ENCODE measurements around the gene PREX1.
"Not testable (repeated sequence)": the region's sequence is repeated elsewhere in the genome, so short reads cannot be mapped to it uniquely, and the experiment has no call there.

PREX1 gene

DNA sequence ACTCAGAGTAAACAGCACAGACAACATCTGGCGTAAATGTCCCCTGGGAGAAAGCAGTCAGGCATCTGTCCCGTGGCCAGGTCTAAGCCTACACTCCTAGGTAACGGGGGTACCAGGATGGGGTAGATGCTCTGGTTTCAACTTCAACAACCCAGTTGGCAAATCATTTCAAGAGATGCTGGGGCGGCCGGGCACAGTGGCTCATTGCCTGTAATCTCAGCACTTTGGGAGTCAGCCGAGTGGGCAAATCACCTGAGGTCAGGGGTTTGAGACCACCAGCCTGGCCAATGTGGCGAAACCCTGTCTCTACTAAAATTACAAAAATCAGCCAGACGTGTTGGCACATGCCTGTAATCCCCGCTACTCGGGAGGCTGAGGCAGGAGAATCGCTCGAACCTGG, 12.3 kb downstream of the PREX1 start:
- no peaks in the 10 kb centered on the region for H3K36me3 ChIP-seq (ENCODE audit: insufficient read depth, insufficient read length, low read length)
- TF ChIP-seq ZNF274 (IDR thresholded peaks at IDR 0.05; ENCODE audit: low read depth, low read length) (no peak), SUZ12 (IDR thresholded peaks at IDR 0.05; ENCODE audit: extremely low read depth, insufficient read depth, insufficient read length) (no peak), YY1 (IDR thresholded peaks at IDR 0.05; ENCODE audit: insufficient read depth, insufficient read length) (no peak)
- H3K27me3 ChIP-seq (ENCODE audit: insufficient read depth, insufficient read length): no peaks in the 10 kb centered on the region

GRCh38 chr20:48814633-48815032, 13.2 kb downstream of the PREX1 start:
- TF ChIP-seq ZNF274 (IDR thresholded peaks at IDR 0.05; ENCODE audit: low read depth, low read length): no peak
- no peak for TF ChIP-seq YY1 (IDR thresholded peaks at IDR 0.05; ENCODE audit: insufficient read depth, insufficient read length)
- TF ChIP-seq SUZ12 (IDR thresholded peaks at IDR 0.05; ENCODE audit: extremely low read depth, insufficient read depth, insufficient read length): no peak
- H3K4me3 ChIP-seq (ENCODE audit: insufficient read length, low read depth): no peak overlapping the region
- H3K9ac ChIP-seq (ENCODE audit: insufficient read length, low read depth): no peak overlapping the region
- H3K4me1 ChIP-seq (ENCODE audit: insufficient read depth, insufficient read length): no peaks in the 10 kb centered on the region
- H3K36me3 ChIP-seq (ENCODE audit: insufficient read depth, insufficient read length, low read length): no peaks in the 10 kb centered on the region
- H3K9me3 ChIP-seq (ENCODE audit: insufficient read depth, low read length): no peaks in the 10 kb centered on the region
- DNase-seq (ENCODE audit: low read depth, low spot score): no peak
- H3K27me3 ChIP-seq (ENCODE audit: insufficient read depth, insufficient read length): no peaks in the 10 kb centered on the region

More for the DNA sequence above, 12.3 kb downstream of the PREX1 start:
- Histone ChIP-seq H3K4me1 (ENCODE audit: insufficient read depth, insufficient read length) (peaks cover under 1% of the 10 kb centered on the region), H3K9ac (ENCODE audit: insufficient read length, low read depth) (no peak overlapping the region), H3K4me3 (ENCODE audit: insufficient read length, low read depth) (no peak overlapping the region), H3K9me3 (ENCODE audit: insufficient read depth, low read length) (no peaks in the 10 kb centered on the region)
- DNase-seq (ENCODE audit: low read depth, low spot score): no peak

GRCh38 chr20:48813930-48814546, 13.8 kb downstream of the PREX1 start:
- no peaks in the 10 kb centered on the region for H3K9me3 ChIP-seq (ENCODE audit: insufficient read depth, low read length)
- no peaks in the 10 kb centered on the region for H3K4me1 ChIP-seq (ENCODE audit: insufficient read depth, insufficient read length)
- no peaks in the 10 kb centered on the region for H3K27me3 ChIP-seq (ENCODE audit: insufficient read depth, insufficient read length)
- no peak for DNase-seq (ENCODE audit: low read depth, low spot score)
- H3K4me3 ChIP-seq (ENCODE audit: insufficient read length, low read depth): no peak overlapping the region
- no peaks in the 10 kb centered on the region for H3K36me3 ChIP-seq (ENCODE audit: insufficient read depth, insufficient read length, low read length)
- no peak for TF ChIP-seq SUZ12 (IDR thresholded peaks at IDR 0.05; ENCODE audit: extremely low read depth, insufficient read depth, insufficient read length)
- no peak overlapping the region for H3K9ac ChIP-seq (ENCODE audit: insufficient read length, low read depth)

DNA sequence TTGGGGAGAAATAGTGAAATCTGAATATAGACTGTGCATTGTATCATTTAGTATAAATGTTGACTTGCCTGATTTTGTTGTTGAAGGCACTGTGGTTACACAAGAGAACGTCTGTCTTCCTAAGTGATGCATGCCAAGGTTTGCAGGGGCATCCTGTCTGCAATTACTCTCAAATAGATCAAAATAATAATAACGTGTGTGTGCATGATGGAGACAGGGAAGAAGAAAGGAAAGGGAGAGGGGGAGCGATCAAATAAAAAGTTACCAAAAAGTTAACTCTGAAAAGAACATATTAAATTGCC, 14.4 kb downstream of the PREX1 start:
- no peak for DNase-seq (ENCODE audit: low read depth, low spot score)
- Histone ChIP-seq H3K9me3 (ENCODE audit: insufficient read depth, low read length) (no peaks in the 10 kb centered on the region), H3K9ac (ENCODE audit: insufficient read length, low read depth) (no peak overlapping the region), H3K27me3 (ENCODE audit: insufficient read depth, insufficient read length) (no peaks in the 10 kb centered on the region), H3K36me3 (ENCODE audit: insufficient read depth, insufficient read length, low read length) (no peaks in the 10 kb centered on the region), H3K4me1 (ENCODE audit: insufficient read depth, insufficient read length) (peaks cover 2% of the 10 kb centered on the region), H3K4me3 (ENCODE audit: insufficient read length, low read depth) (no peak overlapping the region)
- TF ChIP-seq YY1 (IDR thresholded peaks at IDR 0.05; ENCODE audit: insufficient read depth, insufficient read length) (no peak), SUZ12 (IDR thresholded peaks at IDR 0.05; ENCODE audit: extremely low read depth, insufficient read depth, insufficient read length) (no peak), ZNF274 (IDR thresholded peaks at IDR 0.05; ENCODE audit: low read depth, low read length) (no peak)

DNA sequence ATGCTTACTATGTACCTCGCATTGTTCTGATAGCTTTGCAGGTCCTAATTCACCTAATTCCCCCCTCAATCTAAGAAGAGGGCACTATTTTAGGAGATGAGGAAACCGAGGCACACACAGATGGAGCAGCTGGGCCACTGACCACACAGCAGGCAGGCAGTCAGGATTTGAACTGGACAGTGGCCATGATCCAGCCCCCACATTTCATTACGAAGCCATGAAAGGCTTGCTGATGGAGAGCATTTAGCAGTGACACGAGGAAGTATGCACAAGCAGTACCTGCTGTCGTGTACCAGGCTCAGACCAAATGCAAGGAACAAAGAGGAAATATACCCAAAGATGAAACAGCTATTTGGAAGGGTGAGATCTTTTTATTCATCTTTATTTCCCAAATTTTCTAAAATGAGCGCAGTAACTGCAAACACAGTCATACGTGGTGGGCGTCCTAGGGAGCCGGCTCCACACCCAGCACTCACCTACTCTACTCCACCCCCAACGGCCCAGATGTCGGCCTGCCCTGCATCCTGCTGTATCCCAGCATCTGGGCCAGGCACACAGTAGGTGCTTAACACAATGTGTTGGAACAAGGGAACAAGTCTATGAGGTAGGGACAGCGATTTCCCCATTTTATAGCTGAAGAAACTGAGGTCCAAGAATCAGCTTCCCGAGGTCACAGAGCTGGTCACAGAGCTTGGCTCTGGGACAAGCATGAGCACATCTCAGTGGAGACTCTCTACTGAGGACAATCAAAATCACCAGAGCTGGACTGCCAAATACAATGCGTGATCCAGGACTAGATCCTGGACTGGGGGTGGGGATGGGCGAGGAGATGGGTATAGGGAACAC, 15.0 kb downstream of the PREX1 start:
- Histone ChIP-seq H3K4me1 (ENCODE audit: insufficient read depth, insufficient read length) (peaks cover 7% of the 10 kb centered on the region), H3K27me3 (ENCODE audit: insufficient read depth, insufficient read length) (no peaks in the 10 kb centered on the region), H3K9ac (ENCODE audit: insufficient read length, low read depth) (no peak overlapping the region), H3K36me3 (ENCODE audit: insufficient read depth, insufficient read length, low read length) (no peaks in the 10 kb centered on the region), H3K9me3 (ENCODE audit: insufficient read depth, low read length) (no peaks in the 10 kb centered on the region), H3K4me3 (ENCODE audit: insufficient read length, low read depth) (no peak overlapping the region)
- no peak for DNase-seq (ENCODE audit: low read depth, low spot score)
- TF ChIP-seq SUZ12 (IDR thresholded peaks at IDR 0.05; ENCODE audit: extremely low read depth, insufficient read depth, insufficient read length) (no peak), ZNF274 (IDR thresholded peaks at IDR 0.05; ENCODE audit: low read depth, low read length) (no peak), YY1 (IDR thresholded peaks at IDR 0.05; ENCODE audit: insufficient read depth, insufficient read length) (no peak)

DNA sequence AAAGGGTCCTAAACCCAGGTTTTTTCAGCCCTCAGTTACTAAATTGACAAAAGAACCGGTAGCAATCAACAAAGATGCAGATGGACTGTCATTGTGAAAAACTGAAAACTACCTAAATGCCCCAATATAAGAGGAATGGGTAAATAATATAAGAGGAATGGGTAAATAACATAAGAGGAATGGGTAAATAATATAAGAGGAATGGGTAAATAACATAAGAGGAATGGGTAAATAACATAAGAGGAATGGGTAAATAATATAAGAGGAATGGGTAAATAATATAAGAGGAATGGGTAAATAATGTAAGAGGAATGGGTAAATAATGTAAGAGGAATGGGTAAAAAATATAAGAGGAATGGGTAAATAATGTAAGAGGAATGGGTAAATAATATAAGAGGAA, 15.7 kb downstream of the PREX1 start:
- H3K36me3 ChIP-seq (ENCODE audit: insufficient read depth, insufficient read length, low read length); H3K4me3 ChIP-seq (ENCODE audit: insufficient read length, low read depth); H3K9me3 ChIP-seq (ENCODE audit: insufficient read depth, low read length); H3K27me3 ChIP-seq (ENCODE audit: insufficient read depth, insufficient read length); DNase-seq (ENCODE audit: low read depth, low spot score); H3K4me1 ChIP-seq (ENCODE audit: insufficient read depth, insufficient read length); H3K9ac ChIP-seq (ENCODE audit: insufficient read length, low read depth): not testable (repeated sequence)

GRCh38 chr20:48809673-48810072, 18.1 kb downstream of the PREX1 start:
- TF ChIP-seq ZNF274 (IDR thresholded peaks at IDR 0.05; ENCODE audit: low read depth, low read length): no peak
- TF ChIP-seq YY1 (IDR thresholded peaks at IDR 0.05; ENCODE audit: insufficient read depth, insufficient read length): no peak
- TF ChIP-seq SUZ12 (IDR thresholded peaks at IDR 0.05; ENCODE audit: extremely low read depth, insufficient read depth, insufficient read length): no peak
- Histone ChIP-seq H3K4me3 (ENCODE audit: insufficient read length, low read depth) (no peak overlapping the region), H3K27me3 (ENCODE audit: insufficient read depth, insufficient read length) (no peaks in the 10 kb centered on the region), H3K36me3 (ENCODE audit: insufficient read depth, insufficient read length, low read length) (no peaks in the 10 kb centered on the region), H3K9ac (ENCODE audit: insufficient read length, low read depth) (no peak overlapping the region), H3K9me3 (ENCODE audit: insufficient read depth, low read length) (no peaks in the 10 kb centered on the region), H3K4me1 (ENCODE audit: insufficient read depth, insufficient read length) (peaks cover 9% of the 10 kb centered on the region)
- no peak for DNase-seq (ENCODE audit: low read depth, low spot score)

Data from NT2/D1 (cell line).